ENCODE data around the gene MRPL52.

Gene MRPL52

DNA sequence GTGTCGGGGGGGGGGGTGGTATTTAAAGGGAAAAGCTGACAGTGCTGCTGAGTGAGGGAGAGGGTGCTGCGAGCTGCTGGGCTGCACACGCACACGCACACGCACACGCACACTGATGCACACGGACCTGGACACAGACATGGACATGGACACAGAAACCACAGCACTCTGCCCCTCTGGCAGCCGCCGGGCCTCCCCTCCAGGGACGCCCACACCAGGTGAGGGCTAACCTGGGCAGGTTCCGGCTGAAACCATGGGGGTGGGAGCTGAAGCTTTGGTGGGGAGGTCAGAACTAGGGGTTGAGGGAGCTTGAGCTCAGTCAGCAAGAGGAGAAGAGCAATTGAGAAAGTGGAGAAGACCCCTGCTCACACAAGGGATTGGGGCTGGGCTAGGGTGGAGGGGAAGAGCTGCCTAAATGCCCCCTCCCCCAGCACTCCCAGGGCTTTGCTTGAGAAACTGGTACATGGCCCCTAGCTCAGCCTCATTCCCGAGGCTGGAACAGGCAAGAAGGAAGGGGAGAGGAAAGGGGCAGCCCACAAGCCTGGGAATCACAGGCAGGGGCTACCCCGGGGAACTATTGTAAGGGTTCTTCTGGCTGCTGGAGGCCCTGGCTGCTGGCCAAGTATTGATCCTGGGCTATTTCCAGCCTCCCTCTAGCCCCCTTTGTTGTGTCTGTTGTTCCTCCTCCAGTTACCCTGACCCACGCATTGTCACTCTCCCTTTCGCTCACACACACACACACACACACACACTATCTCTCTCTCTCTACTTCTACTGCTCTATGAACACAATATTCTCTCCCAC, 53.7 kb downstream of the MRPL52 start, which contains the start of gene REM2:
Gene REM2, plus strand, starts transcription at position 50 of the 804 bp plus-strand sequence. Its CDS starts 66 bp downstream, at position 116.
- DNase-seq (ENCODE audit: low spot score) = no peak

DNA sequence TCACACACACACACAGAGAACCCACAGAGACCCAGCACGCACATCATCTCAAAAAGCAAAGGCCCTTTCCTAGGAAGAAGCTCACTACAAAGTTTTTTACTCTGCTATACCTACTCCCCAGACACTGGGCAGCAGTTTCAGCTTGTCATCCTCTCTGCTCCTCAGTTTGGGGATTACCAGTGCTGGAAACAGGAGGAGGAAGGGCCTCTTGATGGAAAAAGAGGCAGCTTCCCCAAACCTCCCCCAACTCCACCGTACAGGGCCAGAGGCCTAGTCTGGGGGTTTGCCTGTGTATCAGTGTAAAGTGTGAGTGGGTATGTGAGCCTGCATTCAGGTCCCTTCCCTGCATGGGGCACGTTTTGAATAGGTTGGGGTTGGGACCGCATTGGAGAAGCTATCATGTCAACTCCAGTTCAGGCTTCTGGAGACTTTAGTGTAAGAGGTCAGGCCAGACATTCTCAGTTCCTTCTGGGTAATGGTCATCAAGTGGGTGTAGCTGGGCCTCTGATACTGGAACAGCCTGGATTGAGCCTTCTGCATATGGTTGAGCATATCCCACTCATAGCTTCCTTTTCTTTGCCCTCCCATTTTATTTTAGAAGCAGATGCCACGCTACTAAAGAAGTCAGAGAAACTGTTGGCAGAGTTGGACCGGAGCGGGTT, 54.5 kb downstream of the MRPL52 start:
- no peak for DNase-seq (ENCODE audit: low spot score)
